ENCODE results near the gene LHX5. TPM values are rescaled to one million over a fixed set of nuclear protein-coding genes. Genes with fewer than 3 reads are reported as not detected.

Gene LHX5
- total and polyA plus RNA-seq, 4 donors: not detected

DNA sequence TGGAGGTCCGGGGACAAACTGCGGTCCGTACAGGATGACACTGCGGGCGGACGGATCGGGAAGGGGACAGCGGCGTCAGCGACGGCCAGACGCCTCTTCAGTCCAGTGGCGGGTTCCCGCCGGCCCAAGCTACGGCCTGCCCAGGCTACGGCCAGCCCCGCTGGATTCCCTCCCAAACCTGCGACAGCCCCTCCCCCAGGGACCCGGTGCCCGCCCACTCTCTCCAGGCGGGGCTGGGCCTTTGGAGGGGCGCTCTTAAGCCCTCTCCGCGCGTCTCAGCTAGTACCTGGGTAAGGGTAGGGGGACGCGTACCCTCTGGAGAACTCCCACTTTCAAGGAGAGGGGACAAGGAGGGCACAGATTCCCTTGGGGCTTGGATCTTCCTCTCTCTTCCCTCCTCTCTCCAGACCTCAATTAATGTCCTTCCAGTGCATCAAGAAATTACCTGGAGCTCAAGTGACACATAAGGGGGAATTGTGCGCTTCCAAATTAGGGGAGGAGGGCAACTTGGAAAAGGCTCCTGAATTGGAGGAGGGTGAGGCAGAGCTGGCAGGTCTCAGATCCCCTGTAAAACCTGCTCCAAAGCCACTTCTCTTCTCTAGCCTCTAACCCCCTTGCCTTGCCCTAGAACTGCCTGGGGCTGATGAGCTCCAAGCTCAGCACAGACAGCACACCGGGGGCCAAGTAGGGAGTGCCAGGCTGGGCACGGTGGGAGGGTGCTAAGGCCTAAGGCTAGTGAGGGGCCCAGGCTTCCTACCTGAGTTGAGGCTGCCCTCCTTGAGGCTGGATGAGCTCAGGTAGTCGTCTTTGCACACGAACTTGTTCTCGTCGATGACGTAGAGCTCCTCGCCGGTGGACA lies 3.1 kb downstream of the LHX5 start:
- DNase-seq (ENCODE audit: low spot score): no peak

DNA sequence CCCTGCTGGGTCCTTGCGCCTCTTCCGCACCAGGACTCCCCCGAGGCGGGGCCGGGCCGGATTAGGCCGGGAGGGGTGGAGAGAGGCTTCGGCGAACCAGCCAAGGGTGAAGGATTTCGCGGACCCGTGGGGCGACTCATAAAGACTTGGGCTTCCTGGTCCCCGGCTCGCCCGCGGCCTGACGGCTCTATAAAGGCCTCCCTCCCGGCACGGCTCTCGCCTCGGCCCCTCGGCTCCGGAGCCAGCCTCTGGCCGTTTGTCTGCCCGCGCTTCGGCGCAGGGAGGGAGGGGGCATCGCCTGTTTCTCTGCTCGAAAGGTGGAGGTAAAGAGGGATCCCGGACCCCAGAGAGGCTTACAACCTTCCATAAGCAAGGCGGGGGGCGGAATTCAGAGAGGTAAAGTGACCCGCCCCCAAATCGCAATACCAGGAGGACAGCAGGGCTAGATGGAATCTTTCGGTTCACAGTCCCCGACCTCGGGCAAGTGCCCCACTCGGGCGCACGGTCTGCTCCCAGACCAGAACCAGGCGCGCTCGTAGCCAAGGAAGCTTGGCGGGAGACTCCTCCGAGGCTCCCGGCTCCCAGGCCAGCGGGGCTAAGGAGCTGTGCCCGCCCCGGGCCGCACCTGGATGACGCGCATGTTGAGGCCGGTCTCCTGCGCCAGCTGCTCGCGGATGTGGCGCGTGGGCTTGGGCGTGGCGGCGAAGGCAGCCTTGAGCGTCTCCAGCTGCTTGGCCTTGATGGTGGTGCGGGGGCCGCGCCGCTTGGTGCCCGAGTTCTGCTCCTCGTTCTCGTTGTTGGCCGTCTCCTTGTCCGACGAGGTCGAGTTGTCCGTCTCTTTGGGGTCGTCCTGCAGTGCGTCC lies 3.9 kb downstream of the LHX5 start:
- no peak for TF ChIP-seq HNF4A (conservative IDR thresholded peaks at IDR 0.05)
- TF ChIP-seq, protein P1, sequence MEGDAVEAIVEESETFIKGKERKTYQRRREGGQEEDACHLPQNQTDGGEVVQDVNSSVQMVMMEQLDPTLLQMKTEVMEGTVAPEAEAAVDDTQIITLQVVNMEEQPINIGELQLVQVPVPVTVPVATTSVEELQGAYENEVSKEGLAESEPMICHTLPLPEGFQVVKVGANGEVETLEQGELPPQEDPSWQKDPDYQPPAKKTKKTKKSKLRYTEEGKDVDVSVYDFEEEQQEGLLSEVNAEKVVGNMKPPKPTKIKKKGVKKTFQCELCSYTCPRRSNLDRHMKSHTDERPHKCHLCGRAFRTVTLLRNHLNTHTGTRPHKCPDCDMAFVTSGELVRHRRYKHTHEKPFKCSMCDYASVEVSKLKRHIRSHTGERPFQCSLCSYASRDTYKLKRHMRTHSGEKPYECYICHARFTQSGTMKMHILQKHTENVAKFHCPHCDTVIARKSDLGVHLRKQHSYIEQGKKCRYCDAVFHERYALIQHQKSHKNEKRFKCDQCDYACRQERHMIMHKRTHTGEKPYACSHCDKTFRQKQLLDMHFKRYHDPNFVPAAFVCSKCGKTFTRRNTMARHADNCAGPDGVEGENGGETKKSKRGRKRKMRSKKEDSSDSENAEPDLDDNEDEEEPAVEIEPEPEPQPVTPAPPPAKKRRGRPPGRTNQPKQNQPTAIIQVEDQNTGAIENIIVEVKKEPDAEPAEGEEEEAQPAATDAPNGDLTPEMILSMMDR (IDR thresholded peaks at IDR 0.05; ENCODE audit: low read depth, low read length, missing input control): no peak
- TF ChIP-seq NR2F2 (IDR thresholded peaks at IDR 0.05): no peak
- TF ChIP-seq, protein P2, sequence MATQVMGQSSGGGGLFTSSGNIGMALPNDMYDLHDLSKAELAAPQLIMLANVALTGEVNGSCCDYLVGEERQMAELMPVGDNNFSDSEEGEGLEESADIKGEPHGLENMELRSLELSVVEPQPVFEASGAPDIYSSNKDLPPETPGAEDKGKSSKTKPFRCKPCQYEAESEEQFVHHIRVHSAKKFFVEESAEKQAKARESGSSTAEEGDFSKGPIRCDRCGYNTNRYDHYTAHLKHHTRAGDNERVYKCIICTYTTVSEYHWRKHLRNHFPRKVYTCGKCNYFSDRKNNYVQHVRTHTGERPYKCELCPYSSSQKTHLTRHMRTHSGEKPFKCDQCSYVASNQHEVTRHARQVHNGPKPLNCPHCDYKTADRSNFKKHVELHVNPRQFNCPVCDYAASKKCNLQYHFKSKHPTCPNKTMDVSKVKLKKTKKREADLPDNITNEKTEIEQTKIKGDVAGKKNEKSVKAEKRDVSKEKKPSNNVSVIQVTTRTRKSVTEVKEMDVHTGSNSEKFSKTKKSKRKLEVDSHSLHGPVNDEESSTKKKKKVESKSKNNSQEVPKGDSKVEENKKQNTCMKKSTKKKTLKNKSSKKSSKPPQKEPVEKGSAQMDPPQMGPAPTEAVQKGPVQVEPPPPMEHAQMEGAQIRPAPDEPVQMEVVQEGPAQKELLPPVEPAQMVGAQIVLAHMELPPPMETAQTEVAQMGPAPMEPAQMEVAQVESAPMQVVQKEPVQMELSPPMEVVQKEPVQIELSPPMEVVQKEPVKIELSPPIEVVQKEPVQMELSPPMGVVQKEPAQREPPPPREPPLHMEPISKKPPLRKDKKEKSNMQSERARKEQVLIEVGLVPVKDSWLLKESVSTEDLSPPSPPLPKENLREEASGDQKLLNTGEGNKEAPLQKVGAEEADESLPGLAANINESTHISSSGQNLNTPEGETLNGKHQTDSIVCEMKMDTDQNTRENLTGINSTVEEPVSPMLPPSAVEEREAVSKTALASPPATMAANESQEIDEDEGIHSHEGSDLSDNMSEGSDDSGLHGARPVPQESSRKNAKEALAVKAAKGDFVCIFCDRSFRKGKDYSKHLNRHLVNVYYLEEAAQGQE (IDR thresholded peaks at IDR 0.05): no peak
- TF ChIP-seq GABPA (IDR thresholded peaks at IDR 0.05 in 1 of 2, conservative IDR thresholded peaks at IDR 0.05 in 1 of 2): no peak
- TF ChIP-seq FOXA1 (IDR thresholded peaks at IDR 0.05): no peak
- no peak for TF ChIP-seq SP1 (IDR thresholded peaks at IDR 0.05)
- TF ChIP-seq RAD21 (IDR thresholded peaks at IDR 0.05): no peak
- TF ChIP-seq, protein P3, sequence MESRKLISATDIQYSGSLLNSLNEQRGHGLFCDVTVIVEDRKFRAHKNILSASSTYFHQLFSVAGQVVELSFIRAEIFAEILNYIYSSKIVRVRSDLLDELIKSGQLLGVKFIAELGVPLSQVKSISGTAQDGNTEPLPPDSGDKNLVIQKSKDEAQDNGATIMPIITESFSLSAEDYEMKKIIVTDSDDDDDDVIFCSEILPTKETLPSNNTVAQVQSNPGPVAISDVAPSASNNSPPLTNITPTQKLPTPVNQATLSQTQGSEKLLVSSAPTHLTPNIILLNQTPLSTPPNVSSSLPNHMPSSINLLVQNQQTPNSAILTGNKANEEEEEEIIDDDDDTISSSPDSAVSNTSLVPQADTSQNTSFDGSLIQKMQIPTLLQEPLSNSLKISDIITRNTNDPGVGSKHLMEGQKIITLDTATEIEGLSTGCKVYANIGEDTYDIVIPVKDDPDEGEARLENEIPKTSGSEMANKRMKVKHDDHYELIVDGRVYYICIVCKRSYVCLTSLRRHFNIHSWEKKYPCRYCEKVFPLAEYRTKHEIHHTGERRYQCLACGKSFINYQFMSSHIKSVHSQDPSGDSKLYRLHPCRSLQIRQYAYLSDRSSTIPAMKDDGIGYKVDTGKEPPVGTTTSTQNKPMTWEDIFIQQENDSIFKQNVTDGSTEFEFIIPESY (IDR thresholded peaks at IDR 0.05): no peak
- TF ChIP-seq, protein P4, sequence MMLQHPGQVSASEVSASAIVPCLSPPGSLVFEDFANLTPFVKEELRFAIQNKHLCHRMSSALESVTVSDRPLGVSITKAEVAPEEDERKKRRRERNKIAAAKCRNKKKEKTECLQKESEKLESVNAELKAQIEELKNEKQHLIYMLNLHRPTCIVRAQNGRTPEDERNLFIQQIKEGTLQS (IDR thresholded peaks at IDR 0.05): no peak
- no peak for TF ChIP-seq HNF4G (IDR thresholded peaks at IDR 0.05)
- no peak for TF ChIP-seq RXRA (IDR thresholded peaks at IDR 0.05)
- no peak for TF ChIP-seq TAF1 (conservative IDR thresholded peaks at IDR 0.05)
- no peak for TF ChIP-seq EGR1 (IDR thresholded peaks at IDR 0.05; ENCODE audit: low read depth in 2 of 2)
- TF ChIP-seq JUND (IDR thresholded peaks at IDR 0.05): no peak
- peak overlapping the region in 2 of 3 donors; percentile 18 to 41 for H3K4me3 ChIP-seq (ENCODE audit: low read depth in 1 of 3, low read length in 3 of 3)

More for the DNA sequence above, 3.1 kb downstream of the LHX5 start:
- 4% methylated on average over 38 of the region's 38 CpGs for WGBS
- Histone ChIP-seq H3K9me3 (ENCODE audit: control insufficient read depth in 4 of 4, low read length in 3 of 4) (no peaks in the 10 kb centered on the region), H3K4me1 (ENCODE audit: control insufficient read depth in 4 of 4, insufficient read depth in 4 of 4, low read length in 3 of 4) (peaks cover 9 to 35% (median 23%) of the 10 kb centered on the region in 4 donors), H3K36me3 (ENCODE audit: control insufficient read depth in 4 of 4, insufficient read depth in 3 of 4, low read depth in 1 of 4, low read length in 3 of 4) (no peaks in the 10 kb centered on the region), H3K27me3 (ENCODE audit: control insufficient read depth in 4 of 4, insufficient read depth in 4 of 4, low read length in 3 of 4) (peaks cover 19 to 61% (median 32%) of the 10 kb centered on the region in 4 donors), H3K27ac (ENCODE audit: low read depth in 1 of 2, low read length in 2 of 2) (no peak overlapping the region), H3K9ac (ENCODE audit: low read depth in 1 of 2, low read length in 2 of 2) (no peak overlapping the region), H3K4me3 (ENCODE audit: low read depth in 1 of 3, low read length in 3 of 3) (no peak overlapping the region)
- TF ChIP-seq, protein P3 (IDR thresholded peaks at IDR 0.05): no peak
- TF ChIP-seq FOXA2 (IDR thresholded peaks at IDR 0.05): no peak
- no peak for TF ChIP-seq YY1 (IDR thresholded peaks at IDR 0.05)

More for the DNA sequence above, 3.9 kb downstream of the LHX5 start:
- no peak overlapping the region for H3K27ac ChIP-seq (ENCODE audit: low read depth in 1 of 2, low read length in 2 of 2)
- whole genome bisulfite sequencing: 2% methylated on average over 78 of the region's 78 CpGs
- H3K9ac ChIP-seq (ENCODE audit: low read depth in 1 of 2, low read length in 2 of 2): no peak overlapping the region
- peaks cover 18 to 64% (median 29%) of the 10 kb centered on the region in 4 donors for H3K27me3 ChIP-seq (ENCODE audit: control insufficient read depth in 4 of 4, insufficient read depth in 4 of 4, low read length in 3 of 4)
- H3K36me3 ChIP-seq (ENCODE audit: control insufficient read depth in 4 of 4, insufficient read depth in 3 of 4, low read depth in 1 of 4, low read length in 3 of 4): no peaks in the 10 kb centered on the region
- no peak for DNase-seq (ENCODE audit: low spot score)
- no peaks in the 10 kb centered on the region for H3K9me3 ChIP-seq (ENCODE audit: control insufficient read depth in 4 of 4, low read length in 3 of 4)
- peaks cover 14 to 44% (median 27%) of the 10 kb centered on the region in 4 donors for H3K4me1 ChIP-seq (ENCODE audit: control insufficient read depth in 4 of 4, insufficient read depth in 4 of 4, low read length in 3 of 4)
